B cell (primary cell): Measurements from ENCODE around the gene EPS8L3. TPM values are rescaled to one million over a fixed set of nuclear protein-coding genes. Genes with fewer than 3 reads are reported as not detected.

ENCODE experiments used
- ATAC-seq: fragments of 200-7000 bp; cut with Tn5 transposase; one replicate; pipeline ENCODE4 v1.10.0; 2021; ENCODE audit warnings: low read depth, mild to moderate bottlenecking, moderate number of reproducible peaks, moderate library complexity
- CTCF ChIA-PET: fragments of 350-600 bp; sonication (Branson Sonifier 250); formaldehyde crosslinking; loops from one replicate; lab custom pipeline; 2021; ENCODE audit warnings: antibody characterized with exemption, inconsistent platforms; lab: Charles Lee
- POLR2A ChIA-PET: fragments of 350-600 bp; sonication (Branson Sonifier 250); formaldehyde crosslinking; loops from one replicate; lab custom pipeline; 2021; ENCODE audit warnings: antibody characterized with exemption; lab: Charles Lee
- DNase-seq: peaks from one replicate; pipeline ENCODE4 v3.0.0; 2013
- H2AFZ ChIP-seq: 2 replicates; pipeline ENCODE4 v1.6.1; 2012; ENCODE audit warnings: mild to moderate bottlenecking, low read depth, low read length; ENCODE audit not compliant: insufficient read depth, poor library complexity, severe bottlenecking
- H3K27ac ChIP-seq, 2 donors: 1 replicate in 1 of 2; 2 replicates in 1 of 2; pipeline ENCODE4 v1.5.1; 2012 to 2013; ENCODE audit warnings: low read length in 2 of 2, mild to moderate bottlenecking in 2 of 2, moderate library complexity in 1 of 2
- H3K27me3 ChIP-seq, 4 experiments: fragments of 200-600 bp in 1 of 4; sonication (generic) in 1 of 4; replicated peaks in 1 of 4; 1 replicate in 2 of 4; 2 replicates in 2 of 4; pipeline versions ENCODE4 v1.6.1 to v1.7.0; 2013 to 2016; ENCODE audit warnings: low read length in 3 of 4, mild to moderate bottlenecking in 2 of 4, mixed read lengths in 1 of 4, moderate library complexity in 1 of 4; ENCODE audit not compliant: insufficient read depth in 4 of 4, control insufficient read depth in 3 of 4; ENCODE audit errors: control extremely low read depth in 1 of 4
- H3K36me3 ChIP-seq, 2 experiments: replicated peaks in 1 of 2; 1 replicate in 1 of 2; 2 replicates in 1 of 2; pipeline versions ENCODE4 v1.6.1 to v1.7.1; 2013; ENCODE audit warnings: low read length in 1 of 2; ENCODE audit not compliant: insufficient read depth in 2 of 2, control insufficient read depth in 1 of 2; ENCODE audit errors: control extremely low read depth in 1 of 2, extremely low read depth in 1 of 2
- H3K4me1 ChIP-seq, 2 donors: fragments of 200-600 bp in 1 of 2; sonication (generic) in 1 of 2; 1 replicate in 1 of 2; 2 replicates in 1 of 2; pipeline versions ENCODE4 v1.5.1 to v1.6.1; 2013 to 2017; ENCODE audit warnings: low read length in 2 of 2; ENCODE audit not compliant: control insufficient read depth in 2 of 2, insufficient read depth in 2 of 2
- H3K4me2 ChIP-seq: replicated peaks from 2 replicates; pipeline ENCODE3; 2012; ENCODE audit warnings: mild to moderate bottlenecking, low read depth, low read length; ENCODE audit not compliant: poor library complexity, severe bottlenecking
- H3K4me3 ChIP-seq, 5 experiments: fragments of 200-600 bp in 1 of 5; sonication (generic) in 1 of 5; 1 replicate in 3 of 5; 2 replicates in 2 of 5; pipeline versions ENCODE4 v1.5.1 to v1.7.0; 2011 to 2016; ENCODE audit warnings: low read length in 4 of 5, mild to moderate bottlenecking in 4 of 5, low read depth in 2 of 5, control low read depth in 1 of 5, moderate library complexity in 1 of 5; ENCODE audit not compliant: insufficient read depth in 1 of 5; ENCODE audit errors: control extremely low read depth in 1 of 5, extremely low read depth in 1 of 5
- H3K79me2 ChIP-seq: fragments of 200-600 bp; sonication (generic); one replicate; pipeline ENCODE4 v1.6.0; 2016; ENCODE audit warnings: low read length; ENCODE audit not compliant: control insufficient read depth, insufficient read depth
- H3K9ac ChIP-seq: fragments of 200-600 bp; sonication (generic); 2 replicates; pipeline ENCODE4 v1.6.1; 2017; ENCODE audit warnings: mild to moderate bottlenecking, low read length, moderate library complexity
- H3K9me3 ChIP-seq, 3 donors: one replicate each; pipeline versions ENCODE4 v1.6.1 to v1.7.1; 2013; ENCODE audit warnings: low read length in 2 of 3; ENCODE audit not compliant: control insufficient read depth in 2 of 3, insufficient read depth in 1 of 3; ENCODE audit errors: control extremely low read depth in 1 of 3
- H4K20me1 ChIP-seq: 2 replicates; pipeline ENCODE4 v1.6.0; 2012; ENCODE audit warnings: mild to moderate bottlenecking, low read length; ENCODE audit not compliant: insufficient read depth, control insufficient read depth, poor library complexity, severe bottlenecking
- H3K27ac Mint-ChIP-seq: one replicate; pipeline ENCODE4 v1.8.0; 2021; ENCODE audit warnings: mixed read lengths
- H3K27me3 Mint-ChIP-seq: one replicate; pipeline ENCODE4 v1.8.0; 2021; ENCODE audit warnings: mixed read lengths
- H3K4me1 Mint-ChIP-seq: one replicate; pipeline ENCODE4 v1.8.0; 2021; ENCODE audit warnings: mixed read lengths
- H3K4me3 Mint-ChIP-seq: one replicate; pipeline ENCODE4 v1.8.0; 2021; ENCODE audit warnings: mixed read lengths
- H3K9me3 Mint-ChIP-seq: one replicate; pipeline ENCODE4 v1.8.0; 2022; ENCODE audit warnings: mixed read lengths; ENCODE audit not compliant: insufficient read depth
- CTCF ChIP-seq: fragments of 200-600 bp; IDR thresholded peaks from one replicate; pipeline ENCODE4 v1.8.0; 2022; ENCODE audit warnings: antibody characterized with exemption, mild to moderate bottlenecking
- EZH2 ChIP-seq: IDR thresholded peaks from 2 replicates; pipeline ENCODE4 v1.6.1; 2012; ENCODE audit warnings: borderline replicate concordance, low read depth, mild to moderate bottlenecking, moderate library complexity, low read length; ENCODE audit not compliant: insufficient read depth, poor library complexity, severe bottlenecking
- WGBS: methylation state at CpG from one replicate; pipeline ENCODE4 v1.1.5; 2013; ENCODE audit warnings: missing lambda C conversion rate; ENCODE audit not compliant: insufficient coverage; 5-methylcytosine and 5-hydroxymethylcytosine counted together
- intact Hi-C: fragments of 100-400 bp; cut with micrococcal nuclease; formaldehyde crosslinking; loops from one replicate; pipeline ENCODE4 v1.10.0; 2022
- polyA plus RNA-seq: library from polyadenylated mRNA; depleted of rRNA; stranded (reverse); fragments of >200 nt; gene quantifications from 2 replicates; pipeline ENCODE4 v1.2.3, GENCODE V29; 2012
- total RNA-seq, 2 donors: library from RNA; stranded (reverse); fragments of 120-200 nt in 1 of 2; gene quantifications; 1 replicate in 1 of 2; 2 replicates in 1 of 2; pipeline versions ENCODE4 v1.2.3 to v1.2.4, GENCODE V29; 2013 to 2022

The EPS8L3 gene
- total and polyA plus RNA-seq, 2 donors (not counting 1 experiment from before 2014, with no cell fraction given), result not detected

GRCh38 chr1:109762821-109763645, 690 bp downstream of the EPS8L3 start:
- no peaks in the 10 kb centered on the region for H3K27me3 Mint-ChIP-seq
- Histone ChIP-seq H2AFZ (no peak overlapping the region), H3K36me3 (no peaks in the 10 kb centered on the region), H3K4me1 (no peaks in the 10 kb centered on the region), H3K9ac (no peak overlapping the region), H3K79me2 (no peaks in the 10 kb centered on the region), H3K27ac (no peak overlapping the region), H3K27me3 (no peaks in the 10 kb centered on the region), H3K4me2 (no peak overlapping the region), H3K9me3 (no peaks in the 10 kb centered on the region), H4K20me1 (no peaks in the 10 kb centered on the region), H3K4me3 (no peak overlapping the region)
- ATAC-seq, result no peak
- TF ChIP-seq CTCF, result no peak
- TF ChIP-seq EZH2, result no peak
- no peak for DNase-seq
- no peak overlapping the region for H3K27ac Mint-ChIP-seq
- 87% methylated on average over 7 of the region's 11 CpGs for WGBS
- no peaks in the 10 kb centered on the region for H3K4me1 Mint-ChIP-seq
- ChIA-PET POLR2A (no interaction called here), CTCF (interaction anchor here (1.2 kb wide), 1 partner anchor 11 kb away, joined by 3 read pairs; no protein-coding TSS in a partner anchor)
- intact Hi-C loops, result no loop called here
- no peaks in the 10 kb centered on the region for H3K9me3 Mint-ChIP-seq
- no peak overlapping the region for H3K4me3 Mint-ChIP-seq

GRCh38 chr1:109762039-109762585, 1.6 kb downstream of the EPS8L3 start:
- no peaks in the 10 kb centered on the region for H3K9me3 Mint-ChIP-seq
- Histone ChIP-seq H3K4me1 (no peaks in the 10 kb centered on the region), H3K9ac (no peak overlapping the region), H3K27ac (no peak overlapping the region), H3K36me3 (no peaks in the 10 kb centered on the region), H2AFZ (no peak overlapping the region), H3K79me2 (no peaks in the 10 kb centered on the region), H3K9me3 (no peaks in the 10 kb centered on the region), H3K27me3 (no peaks in the 10 kb centered on the region), H3K4me3 (no peak overlapping the region), H4K20me1 (no peaks in the 10 kb centered on the region), H3K4me2 (no peak overlapping the region)
- WGBS, result 67% methylated on average over 6 of the region's 7 CpGs
- H3K27ac Mint-ChIP-seq, result no peak overlapping the region
- no peak for DNase-seq
- intact Hi-C loops, result no loop called here
- no peaks in the 10 kb centered on the region for H3K4me1 Mint-ChIP-seq
- TF ChIP-seq CTCF, result no peak
- no peak for TF ChIP-seq EZH2
- ChIA-PET POLR2A (no interaction called here), CTCF (no interaction called here)
- no peak for ATAC-seq
- no peak overlapping the region for H3K4me3 Mint-ChIP-seq
- no peaks in the 10 kb centered on the region for H3K27me3 Mint-ChIP-seq
